HEK293T (cell line): ENCODE measurements around the gene HOXA5.

Experiments used
- CTCF ChIA-PET: fragments of 350-600 bp; formaldehyde crosslinking; extraction: SDS; loops from one replicate; lab custom pipeline; 2021; ENCODE audit warnings: antibody characterized with exemption, inconsistent platforms; lab: Yijun Ruan, JAX
- POLR2A ChIA-PET: fragments of 350-600 bp; formaldehyde crosslinking; extraction: SDS; loops from one replicate; lab custom pipeline; 2020; ENCODE audit warnings: antibody characterized with exemption, inconsistent platforms; lab: Yijun Ruan, JAX
- DNase-seq: peaks from one replicate; pipeline ENCODE4 v3.0.0; 2012; ENCODE audit warnings: mixed read lengths; ENCODE audit errors: extremely low spot score
- ARNT ChIP-seq: fragments of 450-650 bp; IDR thresholded peaks from 2 replicates; pipeline ENCODE4 v1.6.1; 2017; ENCODE audit warnings: mild to moderate bottlenecking
- BHLHE40 ChIP-seq: fragments of 450-650 bp; IDR thresholded peaks from 2 replicates; pipeline ENCODE4 v1.6.1; 2016; ENCODE audit warnings: mild to moderate bottlenecking, moderate library complexity, borderline replicate concordance
- CTBP1 ChIP-seq: fragments of 450-650 bp; IDR thresholded peaks from 2 replicates; pipeline ENCODE4 v1.6.1; 2016; ENCODE audit warnings: borderline replicate concordance
- ELF4 ChIP-seq: fragments of 450-650 bp; IDR thresholded peaks from 2 replicates; pipeline ENCODE4 v1.6.1; 2017; ENCODE audit warnings: antibody characterized with exemption
- FOXA1 ChIP-seq: fragments of 450-650 bp; IDR thresholded peaks from 2 replicates; pipeline ENCODE4 v1.6.1; 2016; ENCODE audit warnings: mild to moderate bottlenecking
- FOXK2 ChIP-seq: fragments of 450-650 bp; IDR thresholded peaks from 2 replicates; pipeline ENCODE4 v1.6.1; 2016; ENCODE audit warnings: mild to moderate bottlenecking
- FOXM1 ChIP-seq: fragments of 450-650 bp; IDR thresholded peaks from 2 replicates; pipeline ENCODE4 v1.6.1; 2017; ENCODE audit warnings: mild to moderate bottlenecking, borderline replicate concordance
- HDGF ChIP-seq: fragments of 450-650 bp; IDR thresholded peaks from 2 replicates; pipeline ENCODE4 v1.6.1; 2017; ENCODE audit warnings: antibody characterized with exemption, borderline replicate concordance
- L3MBTL2 ChIP-seq: fragments of 450-650 bp; conservative IDR thresholded peaks from 2 replicates; pipeline ENCODE4 v1.6.1; 2016; ENCODE audit warnings: mild to moderate bottlenecking
- LEF1 ChIP-seq: fragments of 450-650 bp; IDR thresholded peaks from 2 replicates; pipeline ENCODE4 v1.6.1; 2017; ENCODE audit warnings: mild to moderate bottlenecking, borderline replicate concordance
- NFRKB ChIP-seq: fragments of 450-650 bp; IDR thresholded peaks from 2 replicates; pipeline ENCODE4 v1.6.1; 2016; ENCODE audit warnings: mild to moderate bottlenecking, moderate library complexity
- SP1 ChIP-seq: fragments of 450-650 bp; IDR thresholded peaks from 2 replicates; pipeline ENCODE4 v1.6.1; 2017
- SUZ12 ChIP-seq: fragments of 450-650 bp; IDR thresholded peaks from 2 replicates; pipeline ENCODE4 v1.6.1; 2016; ENCODE audit warnings: mild to moderate bottlenecking
- TARDBP ChIP-seq: fragments of 450-650 bp; IDR thresholded peaks from 2 replicates; pipeline ENCODE4 v1.6.1; 2016
- ZNF384 ChIP-seq: fragments of 450-650 bp; IDR thresholded peaks from 2 replicates; pipeline ENCODE4 v1.6.1; 2016
- TF ChIP-seq, protein P1 (sequence below): fragments of 450-650 bp; IDR thresholded peaks from 2 replicates; pipeline ENCODE4 v1.6.1; 2016

HOXA5 gene

DNA sequence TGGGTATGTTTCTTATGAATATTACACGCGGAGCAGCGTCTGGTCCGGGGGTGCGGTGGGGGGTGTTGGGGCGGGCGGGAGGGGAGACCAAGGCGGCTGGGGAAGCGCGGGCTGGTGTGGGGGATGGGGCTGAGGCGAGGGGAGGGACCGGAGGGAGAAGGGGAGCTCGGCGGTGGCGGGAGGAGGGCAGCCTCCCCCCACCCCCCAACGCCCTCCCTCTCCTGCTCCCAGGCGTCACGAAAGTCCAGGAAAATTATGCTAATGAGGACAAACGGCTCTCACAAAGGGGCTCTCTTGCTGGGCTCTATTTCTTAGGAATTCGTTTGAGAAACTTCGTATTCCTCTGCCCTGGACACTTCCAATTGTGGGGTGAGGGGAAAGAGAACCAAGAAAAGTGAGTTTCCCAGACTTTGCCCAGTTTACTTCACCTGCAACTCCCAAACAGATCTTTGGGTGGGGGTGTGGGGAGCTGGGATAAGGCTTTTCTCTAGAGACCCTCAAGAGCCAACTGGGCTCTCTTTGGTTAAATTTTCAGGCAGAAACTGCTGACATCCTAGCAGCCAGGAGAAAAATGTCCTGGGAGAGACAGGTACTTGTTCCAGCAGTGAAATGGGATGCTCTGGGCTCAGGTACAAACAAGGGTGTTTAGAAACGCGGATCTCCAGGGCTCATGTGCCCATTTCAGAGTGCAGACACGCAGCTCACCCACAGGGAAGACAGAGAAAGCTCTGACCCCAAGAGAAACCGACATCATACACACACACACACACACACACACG is 29.3 kb downstream of the HOXA5 start:
- DNase-seq: peak; percentile 58
- ChIA-PET CTCF (interaction anchor here (0.6 to 1.4 kb wide), 2 partner anchors 260 to 914 kb away, joined by 3 to 6 read pairs; no protein-coding TSS in a partner anchor), POLR2A (interaction anchor here (0.6 to 8.7 kb wide), 21 partner anchors 11 to 716 kb away, joined by 3 to 103 read pairs (median 4); partner anchors contain the start of genes HOXA1, HOXA3, HOXA4 and HOXA5)
- TF ChIP-seq ZNF384 (no peak), NFRKB (no peak), TARDBP (no peak), SUZ12 (no peak), HDGF (no peak), BHLHE40 (no peak), FOXM1 (no peak), SP1 (no peak), L3MBTL2 (no peak), LEF1 (no peak), FOXK2 (no peak), ELF4 (no peak), FOXA1 (no peak), CTBP1 (no peak), ARNT (no peak)
- TF ChIP-seq, protein P1, sequence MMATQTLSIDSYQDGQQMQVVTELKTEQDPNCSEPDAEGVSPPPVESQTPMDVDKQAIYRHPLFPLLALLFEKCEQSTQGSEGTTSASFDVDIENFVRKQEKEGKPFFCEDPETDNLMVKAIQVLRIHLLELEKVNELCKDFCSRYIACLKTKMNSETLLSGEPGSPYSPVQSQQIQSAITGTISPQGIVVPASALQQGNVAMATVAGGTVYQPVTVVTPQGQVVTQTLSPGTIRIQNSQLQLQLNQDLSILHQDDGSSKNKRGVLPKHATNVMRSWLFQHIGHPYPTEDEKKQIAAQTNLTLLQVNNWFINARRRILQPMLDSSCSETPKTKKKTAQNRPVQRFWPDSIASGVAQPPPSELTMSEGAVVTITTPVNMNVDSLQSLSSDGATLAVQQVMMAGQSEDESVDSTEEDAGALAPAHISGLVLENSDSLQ: no peak

DNA sequence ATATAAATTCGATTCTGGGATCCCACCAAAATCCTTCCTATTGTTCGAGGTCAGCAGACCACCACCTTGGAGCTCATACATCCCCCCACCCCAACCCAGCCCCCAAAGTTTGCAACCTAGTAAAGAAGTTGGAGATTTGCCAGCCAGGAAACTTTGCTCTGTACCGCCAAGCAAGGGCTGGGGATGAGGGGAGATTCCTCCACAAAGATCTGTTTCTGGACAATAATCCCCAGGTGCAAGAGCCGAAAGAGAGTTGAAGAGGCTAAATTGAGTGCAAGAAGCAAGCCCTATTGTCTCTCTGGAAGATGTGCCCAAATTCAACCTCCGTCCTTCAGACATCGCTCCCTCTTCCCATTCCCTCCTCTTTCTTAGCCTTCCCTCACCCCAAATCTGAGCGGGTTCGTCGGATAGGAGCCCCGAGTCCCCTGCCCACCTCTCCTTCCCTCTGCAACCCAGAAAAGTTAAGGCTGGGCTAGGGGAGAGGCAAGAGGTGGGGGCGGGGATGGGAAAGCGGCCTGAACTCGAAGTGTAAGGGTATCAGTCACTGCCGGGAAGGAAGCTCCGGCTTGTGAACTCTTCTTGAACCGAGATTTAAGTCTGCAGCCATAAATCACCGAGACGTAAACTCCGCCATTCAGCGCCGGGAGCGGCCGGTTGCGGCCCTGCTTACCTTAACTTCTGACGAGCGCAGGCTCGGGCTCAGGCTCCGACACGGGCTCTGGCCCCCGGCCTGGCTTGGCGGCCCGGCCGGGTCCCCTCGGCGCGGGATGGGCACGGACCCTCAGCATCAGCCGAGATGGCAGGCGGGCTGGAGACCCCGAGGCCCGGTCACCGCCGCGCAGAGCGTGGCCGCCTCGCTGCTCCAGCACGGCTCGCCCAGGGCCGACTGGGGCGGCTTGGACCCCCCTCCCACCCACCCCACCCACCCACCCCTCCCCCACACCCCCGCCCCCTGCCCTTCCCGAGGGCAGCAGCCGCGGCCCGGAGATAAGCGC is 30.2 kb downstream of the HOXA5 start:
- TF ChIP-seq NFRKB: no peak
- no peak for TF ChIP-seq SUZ12
- TF ChIP-seq LEF1: 0 out of 2 replicates have a peak, but pooled peaks have one; percentile 65
- no peak for TF ChIP-seq HDGF
- TF ChIP-seq ELF4: no peak
- TF ChIP-seq FOXK2: no peak
- TF ChIP-seq TARDBP: no peak
- TF ChIP-seq SP1: no peak
- TF ChIP-seq CTBP1: peak; percentile 79; the same call in 1 of the 2 replicates
- no peak for TF ChIP-seq ZNF384
- TF ChIP-seq ARNT: no peak
- no peak for TF ChIP-seq FOXA1
- TF ChIP-seq, protein P1: peak; percentile 96
- no peak for TF ChIP-seq L3MBTL2
- no peak for TF ChIP-seq FOXM1
- no peak for TF ChIP-seq BHLHE40
- DNase-seq: peak; percentile 59
- ChIA-PET CTCF (no interaction called here), POLR2A (interaction anchor here (0.6 to 8.7 kb wide), 10 partner anchors 13 to 256 kb away, joined by 3 to 103 read pairs (median 4); partner anchors contain the start of genes HOXA1, HOXA4, HOXA5 and HOXA7)

DNA sequence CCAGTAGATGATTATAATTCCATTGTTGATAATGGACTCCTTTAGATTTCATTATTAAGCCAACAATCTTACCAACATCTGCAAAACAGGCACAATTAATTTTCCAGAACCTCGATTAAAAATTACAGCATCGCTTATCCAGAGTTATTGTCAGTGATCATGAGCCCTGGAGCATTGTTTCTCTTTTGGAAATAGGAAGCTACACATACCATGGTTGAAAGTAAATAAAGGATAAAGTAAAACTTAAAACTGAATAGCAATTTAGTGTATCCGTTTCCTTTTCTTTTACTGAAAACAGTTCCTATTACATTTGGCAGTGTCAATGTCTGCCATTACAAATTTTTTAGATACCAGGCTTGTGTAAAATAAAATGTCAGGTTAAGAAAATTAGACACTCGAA is 31.1 kb downstream of the HOXA5 start:
- TF ChIP-seq ELF4 (no peak), FOXK2 (no peak), ARNT (no peak), HDGF (no peak), CTBP1 (no peak), L3MBTL2 (no peak), LEF1 (no peak), TARDBP (no peak), FOXM1 (no peak), SUZ12 (no peak), SP1 (no peak)
- TF ChIP-seq, protein P1: no peak
- POLR2A ChIA-PET: interaction anchor here (0.6 to 1.7 kb wide), 3 partner anchors 16 to 44 kb away, joined by 3 to 7 read pairs (median 3); partner anchors contain the start of genes HOXA1, HOXA5 and HOXA7
- no peak for DNase-seq
- CTCF ChIA-PET: no interaction called here

DNA sequence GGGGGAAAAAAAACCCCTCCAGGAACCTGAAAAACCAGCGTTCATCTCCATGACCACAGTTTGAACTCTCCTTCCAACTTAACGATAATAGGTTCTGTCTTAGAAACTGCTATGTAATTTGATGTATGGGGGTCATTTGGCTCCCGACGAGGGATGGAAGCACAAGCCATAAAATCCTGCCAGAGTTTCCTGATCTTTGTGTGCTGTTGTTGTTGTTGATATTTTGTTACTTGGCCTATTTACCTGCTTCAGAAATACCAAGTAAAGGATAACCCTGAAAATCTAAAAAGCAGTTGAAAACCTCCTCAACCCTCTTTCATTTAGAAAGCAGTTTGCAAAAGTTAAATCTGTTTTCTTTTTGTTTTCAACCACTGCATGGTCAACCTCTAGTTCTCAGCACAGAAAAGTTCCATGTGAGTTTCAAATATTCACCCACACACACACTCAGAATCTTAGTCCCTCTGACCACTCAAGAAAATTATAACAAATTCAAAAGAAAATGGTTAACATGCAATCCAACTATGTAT is 31.7 kb downstream of the HOXA5 start:
- no peak for DNase-seq
- ChIA-PET CTCF (no interaction called here), POLR2A (interaction anchor here (1.0 to 1.5 kb wide), 3 partner anchors 13 to 23 kb away, joined by 3 to 16 read pairs (median 4); no protein-coding TSS in a partner anchor)
- peak; percentile 75; the same call in 1 of the 2 replicates for TF ChIP-seq CTBP1
- TF ChIP-seq, protein P1: peak; percentile 87
- peak; percentile 59; the same call in 1 of the 2 replicates for TF ChIP-seq FOXK2
- TF ChIP-seq SUZ12: no peak
- no peak for TF ChIP-seq LEF1
